Inflammatory macrophage treated with lipopolysaccharide for 1 hour (primary cell): Measurements from ENCODE around the gene CACNG7.

Experiments used
- DNase-seq, 2 donors: peaks; one replicate each; pipeline ENCODE4 v3.0.0-alpha.2; 2020 to 2022

Gene CACNG7

DNA sequence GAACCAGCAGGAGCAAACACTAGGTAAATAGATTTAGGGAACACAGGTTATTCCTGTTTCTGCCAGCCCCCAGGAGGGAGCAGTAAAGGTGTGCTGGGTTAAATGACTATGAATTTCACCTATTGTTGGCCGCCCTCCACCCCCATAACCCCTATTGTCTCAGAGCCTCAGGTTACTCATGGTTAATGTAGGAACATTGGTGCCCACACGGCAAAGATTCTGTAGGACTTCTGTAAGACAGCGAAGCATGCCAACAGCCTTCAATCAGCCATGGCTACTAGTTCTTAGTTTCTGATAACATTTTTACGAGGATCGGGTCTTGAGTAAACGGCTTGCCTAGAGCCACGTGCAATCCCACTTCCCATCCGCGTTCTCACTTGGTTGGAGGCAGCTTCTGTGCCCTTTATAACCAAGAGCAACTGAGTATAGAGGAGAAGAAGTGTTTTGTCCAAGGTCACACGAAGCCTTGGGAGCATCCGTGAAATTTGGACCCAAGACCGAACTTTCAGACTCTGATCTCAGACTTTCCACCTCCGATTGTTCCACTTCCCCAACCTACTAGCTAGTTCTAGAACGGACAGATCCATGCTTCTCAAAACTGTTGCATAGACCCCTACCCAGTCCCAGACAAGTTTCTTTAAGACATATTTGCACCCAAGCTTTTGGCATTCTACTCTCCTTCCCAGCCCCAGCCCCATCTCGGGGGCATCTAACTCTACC lies 48.5 kb downstream of the CACNG7 start:
- DNase-seq, result no peak

GRCh38 chr19:53958168-53958571 lies 49.1 kb downstream of the CACNG7 start:
- no peak for DNase-seq

- DNase-seq, result no peak
These were observed 50.0 kb downstream of the CACNG7 start for GRCh38 chr19:53958823-53959757.

- no peak for DNase-seq
These were observed 51.1 kb downstream of the CACNG7 start for GRCh38 chr19:53960187-53960586.

DNA sequence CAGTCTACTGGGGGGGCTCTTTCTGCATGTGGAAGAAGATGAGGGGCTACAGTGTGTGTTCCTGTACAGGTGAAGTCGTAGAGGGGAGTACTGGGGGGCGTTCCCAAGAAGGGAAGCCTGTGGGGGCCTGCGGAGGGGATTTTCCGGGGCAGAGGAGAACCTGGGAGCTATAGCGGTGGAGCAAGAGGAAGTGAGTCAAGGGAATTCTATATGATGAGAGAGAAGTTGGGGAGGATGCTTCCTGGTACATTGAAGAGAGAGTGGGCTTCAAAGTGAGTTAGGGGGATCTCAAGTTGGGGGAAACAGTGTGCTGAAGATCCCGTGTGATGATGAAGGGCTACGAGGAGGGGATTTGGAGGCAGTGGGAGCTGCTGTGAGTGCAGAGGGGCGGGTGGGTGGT lies 51.8 kb downstream of the CACNG7 start:
- no peak for DNase-seq

- no peak for DNase-seq
These were observed 52.7 kb downstream of the CACNG7 start for GRCh38 chr19:53961523-53962356.

DNA sequence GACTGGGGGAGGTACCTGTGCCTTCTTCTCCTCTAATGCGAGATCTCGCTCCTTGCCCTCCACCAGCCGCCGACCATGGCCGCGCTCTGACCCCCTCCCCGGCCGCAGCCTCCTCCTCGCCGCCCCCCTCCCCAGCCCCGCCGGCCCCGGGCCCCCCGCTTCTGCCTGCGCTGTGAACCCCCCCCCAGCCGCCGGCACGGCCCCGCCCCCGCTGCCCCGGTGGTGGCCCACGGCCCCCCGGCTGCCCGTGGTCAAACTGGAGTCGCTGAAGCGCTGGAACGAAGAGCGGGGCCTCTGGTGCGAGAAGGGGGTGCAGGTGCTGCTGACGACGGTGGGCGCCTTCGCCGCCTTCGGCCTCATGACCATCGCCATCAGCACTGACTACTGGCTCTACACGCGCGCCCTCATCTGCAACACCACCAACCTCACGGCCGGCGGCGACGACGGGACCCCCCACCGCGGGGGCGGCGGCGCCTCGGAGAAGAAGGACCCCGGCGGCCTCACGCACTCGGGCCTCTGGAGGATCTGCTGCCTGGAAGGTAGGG lies 53.9 kb downstream of the CACNG7 start, which contains the start of gene CACNG8:
CACNG8 (plus strand) TSS at position 51 of the 545 bp plus-strand sequence.
- DNase-seq, result no peak

- no peak for DNase-seq
These were observed 56.0 kb downstream of the CACNG7 start for GRCh38 chr19:53965091-53965490.

DNA sequence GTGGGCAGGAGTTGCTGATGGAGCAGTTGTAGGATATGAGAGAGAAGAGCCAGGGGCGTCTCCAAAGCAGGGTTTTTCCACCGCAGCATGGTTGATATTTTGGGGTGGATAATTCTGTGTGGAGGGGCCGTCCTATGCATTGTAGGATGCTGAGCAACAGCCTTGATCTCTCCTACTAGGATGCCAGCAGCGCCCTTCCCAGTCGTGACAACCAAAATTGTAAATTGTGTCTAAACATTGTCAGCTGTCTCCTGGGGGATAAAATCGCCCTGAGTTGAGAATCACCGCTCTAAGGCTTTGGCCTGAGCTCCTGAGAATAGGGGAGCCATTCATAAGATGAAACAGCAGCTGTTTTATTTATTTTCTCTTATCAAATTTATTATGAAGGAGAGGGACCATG lies 57.9 kb downstream of the CACNG7 start:
- DNase-seq, result no peak

- DNase-seq, result no peak
These were observed 60.3 kb downstream of the CACNG7 start for GRCh38 chr19:53969366-53969765.

- peak; percentile 63 to 68 for DNase-seq
These were observed 62.6 kb downstream of the CACNG7 start for GRCh38 chr19:53971673-53972072.

DNA sequence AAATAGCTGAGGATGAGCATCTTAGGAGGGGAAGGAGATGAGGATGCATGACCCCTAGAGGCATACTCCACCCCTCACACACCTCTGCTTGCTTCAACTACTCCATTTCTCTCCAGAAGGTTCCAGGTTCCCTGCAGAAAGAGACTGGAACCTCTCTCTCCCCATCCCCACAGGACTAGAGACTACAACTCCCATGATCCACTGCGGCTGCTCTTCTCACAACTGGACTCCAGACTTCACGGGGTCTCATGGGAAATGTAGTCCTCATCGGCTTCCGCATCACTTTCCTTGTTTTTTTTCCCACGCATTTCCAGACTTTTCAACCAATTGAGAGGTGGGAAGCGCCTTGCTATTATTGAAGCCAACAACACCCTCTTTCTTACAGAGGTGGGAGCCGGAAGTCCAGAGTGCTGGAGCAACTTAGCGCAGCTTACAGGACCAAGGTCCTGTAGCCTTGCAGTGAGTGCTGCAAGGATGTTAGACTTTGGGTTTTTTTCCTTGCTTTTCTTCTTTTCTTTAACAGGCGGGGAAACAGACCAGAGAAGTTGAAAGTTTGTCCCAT lies 68.4 kb downstream of the CACNG7 start:
- DNase-seq, result peak; percentile 72 to 91

GRCh38 chr19:53977991-53978731 lies 69.1 kb downstream of the CACNG7 start:
- peak; percentile 22 to 65 for DNase-seq

- DNase-seq, result no peak
These were observed 70.1 kb downstream of the CACNG7 start for GRCh38 chr19:53978975-53979801.

DNA sequence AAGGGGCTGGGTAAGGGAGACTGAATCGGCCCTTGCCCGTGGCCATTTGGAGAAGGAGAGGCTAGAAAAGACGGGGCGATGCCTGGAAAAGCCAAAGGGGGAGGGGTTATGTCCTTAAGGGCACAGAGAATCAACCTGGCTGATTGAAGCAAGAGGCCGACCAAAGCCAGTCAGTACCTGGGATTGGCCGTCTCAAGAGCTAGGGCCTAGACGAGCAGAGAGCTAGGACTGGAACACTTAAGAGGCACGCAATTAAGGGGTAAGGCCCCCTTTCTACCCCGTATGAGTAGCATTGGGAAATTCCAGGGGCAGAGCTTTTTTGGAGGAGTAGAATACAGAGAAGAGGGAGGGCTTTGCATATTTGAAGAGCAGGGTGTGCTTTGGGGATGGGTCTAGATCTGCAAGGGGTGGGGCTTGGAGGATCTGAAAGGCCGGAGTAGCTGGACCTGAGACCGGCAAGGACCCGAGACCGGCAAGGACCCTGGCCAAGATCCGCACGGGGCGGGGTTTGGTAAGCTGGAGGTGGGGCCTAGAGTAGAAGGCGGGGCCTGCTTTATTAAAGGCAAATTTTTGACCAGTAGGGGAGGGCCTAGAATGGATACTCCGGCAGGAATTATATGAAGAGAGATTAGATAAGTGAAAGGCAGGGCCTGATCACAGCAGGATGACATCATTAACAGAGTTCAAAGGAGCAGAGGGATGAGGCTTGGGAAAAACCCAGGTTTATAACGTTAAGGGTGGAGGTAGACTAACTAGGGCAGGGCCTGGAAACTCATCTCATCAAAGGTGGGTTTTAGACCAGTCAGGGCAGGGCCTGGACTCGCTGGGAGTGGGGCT lies 71.7 kb downstream of the CACNG7 start:
- no peak for DNase-seq

- no peak for DNase-seq
These were observed 72.4 kb downstream of the CACNG7 start for GRCh38 chr19:53981376-53981951.

DNA sequence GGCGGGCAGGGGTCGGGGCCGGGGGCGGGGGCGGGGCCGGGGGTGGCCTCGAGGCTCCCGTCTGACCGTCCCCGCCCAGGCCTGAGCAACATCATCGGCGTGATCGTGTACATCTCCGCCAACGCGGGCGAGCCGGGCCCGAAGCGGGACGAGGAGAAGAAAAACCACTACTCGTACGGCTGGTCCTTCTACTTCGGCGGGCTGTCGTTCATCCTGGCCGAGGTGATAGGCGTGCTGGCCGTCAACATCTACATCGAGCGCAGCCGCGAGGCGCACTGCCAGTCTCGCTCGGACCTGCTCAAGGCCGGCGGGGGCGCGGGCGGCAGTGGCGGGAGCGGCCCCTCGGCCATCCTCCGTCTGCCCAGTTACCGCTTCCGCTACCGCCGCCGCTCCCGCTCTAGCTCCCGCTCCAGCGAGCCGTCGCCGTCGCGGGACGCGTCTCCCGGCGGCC lies 72.9 kb downstream of the CACNG7 start:
- no peak for DNase-seq

DNA sequence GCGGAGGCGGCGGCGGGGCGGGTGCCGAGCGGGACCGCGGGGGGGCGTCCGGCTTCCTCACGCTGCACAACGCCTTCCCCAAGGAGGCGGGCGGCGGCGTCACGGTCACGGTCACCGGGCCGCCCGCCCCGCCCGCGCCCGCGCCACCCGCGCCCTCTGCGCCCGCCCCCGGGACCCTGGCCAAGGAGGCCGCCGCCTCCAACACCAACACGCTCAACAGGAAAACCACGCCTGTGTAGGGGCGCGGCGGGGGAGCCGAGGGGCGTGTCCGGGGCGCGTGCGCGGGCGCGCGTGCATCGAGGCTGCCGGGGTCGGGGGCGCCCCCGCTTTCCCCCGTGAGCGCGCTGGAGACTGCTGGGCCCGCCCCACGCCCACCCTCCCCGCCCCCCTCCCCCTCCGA lies 73.5 kb downstream of the CACNG7 start:
- DNase-seq, result no peak
